ENCODE measurements around the gene MACROD1. TPM values are rescaled to one million over a fixed set of nuclear protein-coding genes. Genes with fewer than 3 reads are reported as not detected.

Gene MACROD1
- total and polyA plus RNA-seq, 9 of the 15 experiments (the other 6 are each of a cell fraction or from before 2014, with no cell fraction given) = 1.1 to 60.0 (median 26.4) TPM

DNA sequence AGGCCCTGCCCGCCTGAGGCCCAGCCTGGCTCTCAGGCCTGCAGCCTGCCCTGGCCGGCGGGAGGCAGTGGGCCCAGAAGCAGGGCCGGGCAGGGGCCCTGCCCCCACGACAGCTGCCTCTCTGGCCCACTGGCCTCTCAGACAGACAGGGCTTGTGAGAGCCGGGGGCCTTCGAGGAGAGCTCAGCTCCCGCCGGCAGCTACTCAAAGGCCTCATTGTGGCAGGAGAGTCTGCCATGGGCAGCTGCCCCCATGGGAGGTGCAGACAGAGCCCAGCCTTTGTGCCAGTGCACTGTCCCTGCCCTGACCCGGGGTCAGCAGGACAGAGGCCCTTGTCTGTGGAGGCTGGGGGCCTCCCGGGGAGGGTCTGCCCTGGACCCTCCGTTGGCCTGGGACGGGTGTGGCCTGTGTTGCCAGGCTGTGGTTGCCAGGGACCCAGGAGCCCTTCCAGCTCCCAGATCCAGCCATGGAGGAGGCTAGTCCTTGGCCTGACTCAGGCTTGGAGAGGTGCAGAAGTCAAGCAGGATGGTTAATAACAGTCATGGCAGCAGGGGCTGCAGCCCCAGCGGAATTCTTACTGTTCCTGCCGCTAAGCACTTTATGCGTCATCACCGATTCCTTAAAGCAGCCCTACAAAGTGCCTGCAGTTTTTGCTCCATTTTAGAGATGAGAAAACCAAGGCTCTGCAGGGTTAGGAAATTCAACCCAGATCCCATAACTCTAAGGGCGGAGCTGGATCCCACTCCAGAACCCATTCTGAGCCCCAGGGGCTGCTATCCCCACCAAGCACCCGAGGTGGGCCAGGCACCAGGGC is 117.7 kb downstream of the MACROD1 start:
- H3K4me1 ChIP-seq (replicated peaks in 1 of 2; ENCODE audit: control insufficient read depth in 2 of 2, insufficient read depth in 2 of 2, low read length in 2 of 2) = peaks cover 0 to 33% of the 10 kb centered on the region in 2 experiments; a peak in 2 of 5 replicates
- CTCF ChIA-PET (ENCODE audit: low intra/inter-chr PET ratio) = no interaction called here
- H3K4me3 ChIP-seq = no peak overlapping the region
- H3K27me3 ChIP-seq (ENCODE audit: control insufficient read depth in 2 of 2, insufficient read depth in 2 of 2, low read length in 2 of 2) = no peaks in the 10 kb centered on the region
- DNase-seq (ENCODE audit: extremely low read depth in 1 of 4, low spot score in 3 of 4) (no peak), FAIRE-seq (no peak), ATAC-seq (no peak)
- H2AFZ ChIP-seq (ENCODE audit: low read depth, low read length) = no peak overlapping the region
- no peaks in the 10 kb centered on the region for H3K9me1 ChIP-seq (ENCODE audit: control insufficient read depth, insufficient read depth, low read length)
- H3K4me2 ChIP-seq (ENCODE audit: insufficient read depth, low read length) = no peak overlapping the region
- no peaks in the 10 kb centered on the region for H3K79me2 ChIP-seq (ENCODE audit: control insufficient read depth, insufficient read depth, low read length)
- H3K27ac ChIP-seq (ENCODE audit: extremely low read depth, low read depth, low read length) = no peak overlapping the region
- no TSS peak for BruUV-seq (replicated peaks)
- H3K36me3 ChIP-seq (ENCODE audit: control insufficient read depth, insufficient read depth, low read length) = no peaks in the 10 kb centered on the region
- TF ChIP-seq SMC3 (conservative IDR thresholded peaks at IDR 0.05; ENCODE audit: insufficient read depth, low read depth, low read length) = no peak
- TF ChIP-seq, protein P1, sequence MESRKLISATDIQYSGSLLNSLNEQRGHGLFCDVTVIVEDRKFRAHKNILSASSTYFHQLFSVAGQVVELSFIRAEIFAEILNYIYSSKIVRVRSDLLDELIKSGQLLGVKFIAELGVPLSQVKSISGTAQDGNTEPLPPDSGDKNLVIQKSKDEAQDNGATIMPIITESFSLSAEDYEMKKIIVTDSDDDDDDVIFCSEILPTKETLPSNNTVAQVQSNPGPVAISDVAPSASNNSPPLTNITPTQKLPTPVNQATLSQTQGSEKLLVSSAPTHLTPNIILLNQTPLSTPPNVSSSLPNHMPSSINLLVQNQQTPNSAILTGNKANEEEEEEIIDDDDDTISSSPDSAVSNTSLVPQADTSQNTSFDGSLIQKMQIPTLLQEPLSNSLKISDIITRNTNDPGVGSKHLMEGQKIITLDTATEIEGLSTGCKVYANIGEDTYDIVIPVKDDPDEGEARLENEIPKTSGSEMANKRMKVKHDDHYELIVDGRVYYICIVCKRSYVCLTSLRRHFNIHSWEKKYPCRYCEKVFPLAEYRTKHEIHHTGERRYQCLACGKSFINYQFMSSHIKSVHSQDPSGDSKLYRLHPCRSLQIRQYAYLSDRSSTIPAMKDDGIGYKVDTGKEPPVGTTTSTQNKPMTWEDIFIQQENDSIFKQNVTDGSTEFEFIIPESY (CRISPR knock-in tag; IDR thresholded peaks at IDR 0.05) = 0 out of 2 replicates have a peak, but pooled peaks have one; percentile 53
- H3K9me3 ChIP-seq (replicated peaks; ENCODE audit: control insufficient read depth, insufficient read depth, low read depth, low read length) = no peaks in the 10 kb centered on the region
- POLR2A ChIA-PET = interaction anchor here (0.5 to 1.5 kb wide), 6 partner anchors 9 to 100 kb away, joined by 3 to 5 read pairs (median 3); no protein-coding TSS in a partner anchor
- no peak overlapping the region for H3K9ac ChIP-seq (ENCODE audit: insufficient read depth in 1 of 2, low read depth in 2 of 2, low read length in 2 of 2)
- intact Hi-C loops (cut with micrococcal nuclease) (no loop called here), in situ Hi-C loops (cut with MboI) (no loop called here)
- H4K20me1 ChIP-seq (replicated peaks; ENCODE audit: control insufficient read depth, insufficient read depth, low read length) = peaks cover 35% of the 10 kb centered on the region
- WGBS (ENCODE audit: insufficient coverage, low coverage, missing lambda C conversion rate) = 58% methylated on average over 17 of the region's 19 CpGs
